Ishikawa (cell line): ENCODE data around the gene AXIN2.

ENCODE experiments used
- CEBPB ChIP-seq: IDR thresholded peaks from 2 replicates; pipeline ENCODE4 v1.6.1; 2012
- CREB1 ChIP-seq: IDR thresholded peaks from 2 replicates; pipeline ENCODE4 v1.6.1; 2012; ENCODE audit warnings: low read depth
- EGR1 ChIP-seq: IDR thresholded peaks from 2 replicates; pipeline ENCODE4 v1.6.1; 2012
- EP300 ChIP-seq: IDR thresholded peaks from 2 replicates; pipeline ENCODE4 v1.6.1; 2012; ENCODE audit warnings: borderline replicate concordance
- FOXM1 ChIP-seq: IDR thresholded peaks from 2 replicates; pipeline ENCODE4 v1.6.1; 2012; ENCODE audit warnings: low read depth, borderline replicate concordance
- MAX ChIP-seq: IDR thresholded peaks from 2 replicates; pipeline ENCODE4 v1.6.1; 2012
- NFIC ChIP-seq: IDR thresholded peaks from 2 replicates; pipeline ENCODE4 v1.6.1; 2012
- RAD21 ChIP-seq: IDR thresholded peaks from 2 replicates; pipeline ENCODE4 v1.6.1; 2012; ENCODE audit warnings: low read depth
- TAF1 ChIP-seq: IDR thresholded peaks from 2 replicates; pipeline ENCODE4 v1.6.1; 2012; ENCODE audit warnings: low read depth, mild to moderate bottlenecking
- TCF12 ChIP-seq: IDR thresholded peaks from 2 replicates; pipeline ENCODE4 v1.6.1; 2012; ENCODE audit warnings: low read depth
- TEAD4 ChIP-seq: IDR thresholded peaks from 2 replicates; pipeline ENCODE4 v1.6.1; 2012
- YY1 ChIP-seq: IDR thresholded peaks from 2 replicates; pipeline ENCODE4 v1.6.1; 2012; ENCODE audit warnings: low read depth
- ZBTB7A ChIP-seq: IDR thresholded peaks from 2 replicates; pipeline ENCODE4 v1.6.1; 2012; ENCODE audit warnings: low read depth
- TF ChIP-seq, protein P1 (sequence below): IDR thresholded peaks from 2 replicates; pipeline ENCODE4 v1.6.1; 2012; ENCODE audit warnings: low read depth, mild to moderate bottlenecking
- TF ChIP-seq, protein P2 (sequence below): IDR thresholded peaks from 2 replicates; pipeline ENCODE4 v1.6.1; 2012

AXIN2 gene

DNA sequence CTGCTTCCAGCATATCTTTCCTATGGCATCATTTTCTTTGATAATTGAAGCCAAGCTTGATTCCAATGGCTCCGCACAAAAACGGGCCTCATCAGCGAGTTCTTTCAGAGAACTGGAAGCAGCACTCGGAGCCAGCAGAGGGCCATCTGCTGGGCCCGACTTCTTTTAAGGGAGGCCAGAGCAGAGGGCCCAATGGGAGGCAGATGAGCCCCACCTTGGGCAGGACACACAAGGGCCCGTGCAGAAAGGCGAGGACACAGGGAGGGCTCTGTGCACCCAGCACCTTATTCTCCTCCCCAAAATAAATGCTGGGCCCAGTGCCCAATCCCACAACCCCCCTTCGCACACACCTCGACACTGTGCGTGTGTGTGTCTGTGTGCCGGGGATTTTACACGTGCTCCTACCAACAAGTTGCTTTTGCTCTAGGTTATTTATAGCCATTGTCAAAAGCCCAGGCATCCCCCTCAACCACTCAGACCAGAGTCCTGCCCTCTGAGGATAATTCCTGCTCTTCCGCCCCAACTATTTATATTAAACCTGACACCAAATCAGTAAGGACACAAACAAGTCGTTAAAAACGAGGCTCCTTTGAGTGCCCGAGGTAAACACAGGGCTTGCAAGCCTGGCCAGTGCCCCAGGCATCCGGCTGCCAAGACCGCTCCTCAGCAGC is 6.8 kb downstream of the AXIN2 start:
- TF ChIP-seq CREB1 = no peak
- TF ChIP-seq EP300 = no peak
- no peak for TF ChIP-seq YY1
- no peak for TF ChIP-seq FOXM1
- no peak for TF ChIP-seq RAD21
- TF ChIP-seq, protein P1, sequence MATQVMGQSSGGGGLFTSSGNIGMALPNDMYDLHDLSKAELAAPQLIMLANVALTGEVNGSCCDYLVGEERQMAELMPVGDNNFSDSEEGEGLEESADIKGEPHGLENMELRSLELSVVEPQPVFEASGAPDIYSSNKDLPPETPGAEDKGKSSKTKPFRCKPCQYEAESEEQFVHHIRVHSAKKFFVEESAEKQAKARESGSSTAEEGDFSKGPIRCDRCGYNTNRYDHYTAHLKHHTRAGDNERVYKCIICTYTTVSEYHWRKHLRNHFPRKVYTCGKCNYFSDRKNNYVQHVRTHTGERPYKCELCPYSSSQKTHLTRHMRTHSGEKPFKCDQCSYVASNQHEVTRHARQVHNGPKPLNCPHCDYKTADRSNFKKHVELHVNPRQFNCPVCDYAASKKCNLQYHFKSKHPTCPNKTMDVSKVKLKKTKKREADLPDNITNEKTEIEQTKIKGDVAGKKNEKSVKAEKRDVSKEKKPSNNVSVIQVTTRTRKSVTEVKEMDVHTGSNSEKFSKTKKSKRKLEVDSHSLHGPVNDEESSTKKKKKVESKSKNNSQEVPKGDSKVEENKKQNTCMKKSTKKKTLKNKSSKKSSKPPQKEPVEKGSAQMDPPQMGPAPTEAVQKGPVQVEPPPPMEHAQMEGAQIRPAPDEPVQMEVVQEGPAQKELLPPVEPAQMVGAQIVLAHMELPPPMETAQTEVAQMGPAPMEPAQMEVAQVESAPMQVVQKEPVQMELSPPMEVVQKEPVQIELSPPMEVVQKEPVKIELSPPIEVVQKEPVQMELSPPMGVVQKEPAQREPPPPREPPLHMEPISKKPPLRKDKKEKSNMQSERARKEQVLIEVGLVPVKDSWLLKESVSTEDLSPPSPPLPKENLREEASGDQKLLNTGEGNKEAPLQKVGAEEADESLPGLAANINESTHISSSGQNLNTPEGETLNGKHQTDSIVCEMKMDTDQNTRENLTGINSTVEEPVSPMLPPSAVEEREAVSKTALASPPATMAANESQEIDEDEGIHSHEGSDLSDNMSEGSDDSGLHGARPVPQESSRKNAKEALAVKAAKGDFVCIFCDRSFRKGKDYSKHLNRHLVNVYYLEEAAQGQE = no peak
- no peak for TF ChIP-seq ZBTB7A
- TF ChIP-seq TCF12 = no peak
- TF ChIP-seq TAF1 = no peak
- TF ChIP-seq MAX = no peak
- TF ChIP-seq CEBPB = no peak
- TF ChIP-seq NFIC = no peak
- no peak for TF ChIP-seq EGR1
- TF ChIP-seq, protein P2, sequence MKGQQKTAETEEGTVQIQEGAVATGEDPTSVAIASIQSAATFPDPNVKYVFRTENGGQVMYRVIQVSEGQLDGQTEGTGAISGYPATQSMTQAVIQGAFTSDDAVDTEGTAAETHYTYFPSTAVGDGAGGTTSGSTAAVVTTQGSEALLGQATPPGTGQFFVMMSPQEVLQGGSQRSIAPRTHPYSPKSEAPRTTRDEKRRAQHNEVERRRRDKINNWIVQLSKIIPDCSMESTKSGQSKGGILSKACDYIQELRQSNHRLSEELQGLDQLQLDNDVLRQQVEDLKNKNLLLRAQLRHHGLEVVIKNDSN = no peak
- no peak for TF ChIP-seq TEAD4

- no peak for TF ChIP-seq ZBTB7A
- TF ChIP-seq EGR1 = no peak
- no peak for TF ChIP-seq TCF12
These were observed 7.5 kb downstream of the AXIN2 start for GRCh38 chr17:65553646-65554552.

GRCh38 chr17:65553009-65553645 is 8.3 kb downstream of the AXIN2 start:
- TF ChIP-seq NFIC (no peak), MAX (no peak), RAD21 (no peak), CEBPB (no peak), ZBTB7A (no peak), CREB1 (no peak), YY1 (no peak)
- TF ChIP-seq, protein P2 = no peak

DNA sequence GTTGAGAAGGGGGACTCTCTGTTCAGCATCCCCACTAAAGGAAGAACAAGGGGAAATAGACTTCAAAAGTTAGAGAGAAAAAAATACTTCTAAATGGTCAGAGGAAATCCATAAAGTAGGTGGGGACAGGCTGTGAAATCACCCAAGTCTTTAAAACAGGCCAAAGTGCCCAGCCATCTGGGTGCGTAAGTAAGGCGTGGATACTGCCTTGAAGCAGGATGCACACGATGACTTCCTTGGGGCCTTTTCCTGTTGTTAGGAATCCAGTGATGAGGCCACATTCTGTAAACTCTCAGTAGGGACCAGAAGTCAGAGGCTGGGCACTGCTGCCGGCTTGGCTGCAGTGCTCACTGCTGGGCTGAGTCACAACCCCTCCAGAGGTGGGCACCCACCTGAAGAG is 9.2 kb downstream of the AXIN2 start:
- TF ChIP-seq YY1 = no peak
- no peak for TF ChIP-seq TEAD4
- no peak for TF ChIP-seq RAD21
- no peak for TF ChIP-seq EGR1
- no peak for TF ChIP-seq EP300
- TF ChIP-seq, protein P2 = no peak
- TF ChIP-seq TCF12 = no peak
- TF ChIP-seq FOXM1 = no peak
- TF ChIP-seq NFIC = no peak
- no peak for TF ChIP-seq TAF1
- TF ChIP-seq ZBTB7A = no peak
- TF ChIP-seq, protein P1 = no peak
- no peak for TF ChIP-seq CEBPB
- no peak for TF ChIP-seq MAX
